Calu3 (cell line): ENCODE data around the gene GIPC3. TPM values are rescaled to one million over a fixed set of nuclear protein-coding genes. Genes with fewer than 3 reads are reported as not detected.

Source experiments
- Bru-seq: library from RNA; stranded (reverse); fragments of 400-500 nt; gene quantifications from one replicate; lab custom pipeline; 2021; lab: Mats Ljungman, UMichigan
- BruChase-seq, 2 experiments: library from RNA; stranded (reverse); fragments of 400-500 nt; gene quantifications; one replicate each; lab custom pipeline; 2021; lab: Mats Ljungman, UMichigan
- BruUV-seq: library from RNA; stranded (reverse); fragments of 400-500 nt; replicated peaks from 2 replicates; lab custom pipeline; 2021; lab: Mats Ljungman, UMichigan
- CTCF ChIA-PET: fragments of 300-600 bp; sonication (Branson Sonifier 250); formaldehyde crosslinking; loops from one replicate; lab custom pipeline; 2022; ENCODE audit warnings: antibody characterized with exemption; lab: Charles Lee
- DNase-seq: peaks from one replicate; pipeline ENCODE4 v3.0.0; 2022
- H3K27ac Mint-ChIP-seq: one replicate; pipeline ENCODE4 v1.8.0; 2022; ENCODE audit warnings: mixed read lengths; ENCODE audit not compliant: unreplicated experiment
- H3K27me3 Mint-ChIP-seq: one replicate; pipeline ENCODE4 v1.8.0; 2022; ENCODE audit warnings: mixed read lengths; ENCODE audit not compliant: unreplicated experiment
- H3K36me3 Mint-ChIP-seq: one replicate; pipeline ENCODE4 v1.8.0; 2022; ENCODE audit warnings: mild to moderate bottlenecking, moderate library complexity, mixed read lengths; ENCODE audit not compliant: insufficient read depth, unreplicated experiment
- H3K4me1 Mint-ChIP-seq: one replicate; pipeline ENCODE4 v1.8.0; 2022; ENCODE audit warnings: mild to moderate bottlenecking, low read depth, mixed read lengths; ENCODE audit not compliant: unreplicated experiment
- H3K4me3 Mint-ChIP-seq: one replicate; pipeline ENCODE4 v1.8.0; 2022; ENCODE audit warnings: mild to moderate bottlenecking, low read depth, moderate library complexity, mixed read lengths; ENCODE audit not compliant: unreplicated experiment
- H3K9me3 Mint-ChIP-seq: one replicate; pipeline ENCODE4 v1.8.0; 2022; ENCODE audit warnings: low read depth, mixed read lengths; ENCODE audit not compliant: unreplicated experiment
- CTCF ChIP-seq: fragments of 200-600 bp; IDR thresholded peaks from one replicate; pipeline ENCODE4 v1.8.0; 2022; ENCODE audit warnings: antibody characterized with exemption; ENCODE audit not compliant: unreplicated experiment
- intact Hi-C: fragments of 100-400 bp; cut with micrococcal nuclease; formaldehyde crosslinking; loops from one replicate; pipeline ENCODE4 v1.10.0; 2022; ENCODE audit not compliant: unreplicated experiment
- long read RNA-seq: library from polyadenylated mRNA; stranded (forward); transcript quantifications from one replicate; pipeline ENCODE4 v2.0.0, GENCODE V29; 2022
- total RNA-seq: library from RNA; stranded (reverse); gene quantifications from 2 replicates; pipeline ENCODE4 v1.2.3, GENCODE V29; 2022

GIPC3 gene
- total RNA-seq = not detected in 2 replicates
- not detected for Bru-seq, nascent RNA
- percentile 8 among the genes with signal in this experiment for BruChase-seq, experiment 1, labeled RNA remaining after a 6-hour chase
- not detected for BruChase-seq, experiment 2, labeled RNA remaining after a 2-hour chase
- long read RNA-seq = 0 reads

- H3K4me3 Mint-ChIP-seq = no peak within 1 kb of the TSS
- no peak for DNase-seq
- no peaks in the 10 kb centered on the region for H3K27me3 Mint-ChIP-seq
- H3K9me3 Mint-ChIP-seq = no peaks in the 10 kb centered on the region
- intact Hi-C loops = no loop called here
- CTCF ChIA-PET = interaction anchor here (0.6 kb wide), 1 partner anchor 100 kb away, joined by 3 read pairs; no protein-coding TSS in a partner anchor
- H3K27ac Mint-ChIP-seq = no peak within 1 kb of the TSS
- BruUV-seq = no TSS peak
- no peaks in the 10 kb centered on the region for H3K36me3 Mint-ChIP-seq
- no peaks in the 10 kb centered on the region for H3K4me1 Mint-ChIP-seq
- no peak for TF ChIP-seq CTCF
Measured at GRCh38 chr19:3585301-3586126, at the start of gene GIPC3. Gene GIPC3 (plus strand): TSS chr19:3585478. CDS start chr19:3585598, 120 bp downstream.

GRCh38 chr19:3535563-3535965, 49.7 kb upstream of the GIPC3 start:
- CTCF ChIA-PET = interaction anchor here (0.7 kb wide), 1 partner anchor 91 kb away, joined by 7 read pairs; no protein-coding TSS in a partner anchor
- Mint-ChIP-seq H3K4me1 (no peaks in the 10 kb centered on the region), H3K9me3 (no peaks in the 10 kb centered on the region), H3K27me3 (no peaks in the 10 kb centered on the region), H3K27ac (no peak overlapping the region), H3K4me3 (no peak overlapping the region), H3K36me3 (peaks cover 72% of the 10 kb centered on the region)
- no TSS peak for BruUV-seq
- intact Hi-C loops = no loop called here
- TF ChIP-seq CTCF = no peak
- no peak for DNase-seq

GRCh38 chr19:3535981-3536380, 49.3 kb upstream of the GIPC3 start:
- CTCF ChIA-PET = interaction anchor here (0.6 to 1.0 kb wide), 3 partner anchors 9 to 92 kb away, joined by 3 to 7 read pairs (median 3); no protein-coding TSS in a partner anchor
- intact Hi-C loops = no loop called here
- no peaks in the 10 kb centered on the region for H3K4me1 Mint-ChIP-seq
- no peaks in the 10 kb centered on the region for H3K9me3 Mint-ChIP-seq
- no peaks in the 10 kb centered on the region for H3K27me3 Mint-ChIP-seq
- no TSS peak for BruUV-seq
- H3K27ac Mint-ChIP-seq = no peak overlapping the region
- no peak for DNase-seq
- peaks cover 72% of the 10 kb centered on the region for H3K36me3 Mint-ChIP-seq
- no peak overlapping the region for H3K4me3 Mint-ChIP-seq
- TF ChIP-seq CTCF = no peak

- no TSS peak for BruUV-seq
- intact Hi-C loops = no loop called here
- Mint-ChIP-seq H3K36me3 (peaks cover 67% of the 10 kb centered on the region), H3K27me3 (no peaks in the 10 kb centered on the region), H3K4me3 (no peak overlapping the region), H3K27ac (no peak overlapping the region), H3K9me3 (no peaks in the 10 kb centered on the region), H3K4me1 (no peaks in the 10 kb centered on the region)
- DNase-seq = no peak
- CTCF ChIA-PET = interaction anchor here (0.6 to 1.0 kb wide), 3 partner anchors 9 to 27 kb away, joined by 3 read pairs; no protein-coding TSS in a partner anchor
- no peak for TF ChIP-seq CTCF
Measured at GRCh38 chr19:3536429-3537100, 48.7 kb upstream of the GIPC3 start.
